Iris pigment epithelial cell (primary cell): ENCODE measurements around the gene OTULIN.

Experiments used
- DNase-seq: peaks from one replicate; pipeline ENCODE4 v3.0.0-alpha.2; 2011; ENCODE audit warnings: low read depth

Gene OTULIN

DNA sequence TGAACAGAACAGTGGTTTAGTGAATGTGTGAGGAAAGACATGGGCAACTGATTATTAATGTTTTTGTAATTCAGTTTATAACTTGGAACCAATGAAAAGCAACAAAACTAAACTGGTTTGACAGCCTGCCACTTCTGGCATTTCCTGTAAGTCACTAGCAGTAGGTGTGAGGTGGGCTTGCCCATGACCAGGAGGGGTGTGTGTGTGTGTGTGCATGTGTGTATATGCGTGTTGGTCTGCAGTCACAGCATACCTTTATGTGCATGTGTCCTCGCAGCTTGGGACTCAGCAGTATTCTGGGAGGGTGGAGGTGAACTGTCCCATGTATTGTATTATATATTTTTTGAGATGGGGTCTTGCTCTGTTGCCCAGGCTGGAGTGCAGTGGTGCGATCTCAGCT lies 32.3 kb downstream of the OTULIN start:
- no peak for DNase-seq

- no peak for DNase-seq
Measured at GRCh38 chr5:14698495-14698894, 34.0 kb downstream of the OTULIN start.

DNA sequence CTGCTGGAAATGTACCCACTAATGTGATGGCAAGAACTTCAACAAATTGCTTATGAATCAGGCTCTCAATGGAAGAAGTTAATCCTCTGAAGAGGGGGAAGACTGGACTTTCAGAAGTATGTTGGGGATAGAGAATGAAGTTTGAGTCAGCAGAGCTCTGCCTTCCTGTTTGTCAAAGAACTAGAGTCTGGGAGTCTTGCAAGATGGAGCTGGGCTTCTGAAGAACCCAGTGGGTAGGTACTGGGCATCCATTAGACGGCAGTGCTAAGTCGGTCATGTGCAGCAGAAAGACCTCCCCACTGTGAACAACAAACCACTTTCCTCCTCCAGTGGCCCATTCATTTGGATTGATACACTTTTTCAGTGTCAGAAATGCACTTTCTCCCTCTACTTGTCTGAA lies 34.6 kb downstream of the OTULIN start:
- no peak for DNase-seq

GRCh38 chr5:14699807-14700400 lies 35.4 kb downstream of the OTULIN start:
- DNase-seq, result no peak

- DNase-seq, result no peak
Measured at GRCh38 chr5:14700478-14701436, 36.2 kb downstream of the OTULIN start.

DNA sequence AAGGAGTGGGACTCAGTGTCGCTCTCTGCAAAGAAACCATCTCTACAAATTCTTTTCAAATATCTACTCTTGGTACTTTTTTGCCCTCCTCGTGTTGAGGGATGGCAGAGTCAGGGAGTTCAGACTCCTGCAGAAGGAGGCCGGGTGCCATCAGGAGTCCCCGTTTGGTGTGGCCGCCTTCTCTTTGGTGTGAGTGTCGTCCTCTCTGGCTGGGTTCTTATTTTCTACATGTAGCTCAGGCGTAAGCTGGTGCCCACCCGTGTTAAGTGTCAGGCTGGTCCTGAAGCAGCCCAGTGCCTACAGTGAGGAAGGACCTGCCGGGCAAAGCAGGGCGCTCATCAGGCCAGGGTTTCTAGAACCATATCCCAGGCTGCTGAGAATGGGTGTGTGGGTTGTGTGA lies 37.0 kb downstream of the OTULIN start:
- no peak for DNase-seq

- DNase-seq, result no peak
Measured at GRCh38 chr5:14702238-14702839, 37.8 kb downstream of the OTULIN start.

GRCh38 chr5:14705556-14705955 lies 41.0 kb downstream of the OTULIN start:
- DNase-seq, result no peak

GRCh38 chr5:14706615-14707021 lies 42.1 kb downstream of the OTULIN start:
- DNase-seq, result peak; percentile 79

DNA sequence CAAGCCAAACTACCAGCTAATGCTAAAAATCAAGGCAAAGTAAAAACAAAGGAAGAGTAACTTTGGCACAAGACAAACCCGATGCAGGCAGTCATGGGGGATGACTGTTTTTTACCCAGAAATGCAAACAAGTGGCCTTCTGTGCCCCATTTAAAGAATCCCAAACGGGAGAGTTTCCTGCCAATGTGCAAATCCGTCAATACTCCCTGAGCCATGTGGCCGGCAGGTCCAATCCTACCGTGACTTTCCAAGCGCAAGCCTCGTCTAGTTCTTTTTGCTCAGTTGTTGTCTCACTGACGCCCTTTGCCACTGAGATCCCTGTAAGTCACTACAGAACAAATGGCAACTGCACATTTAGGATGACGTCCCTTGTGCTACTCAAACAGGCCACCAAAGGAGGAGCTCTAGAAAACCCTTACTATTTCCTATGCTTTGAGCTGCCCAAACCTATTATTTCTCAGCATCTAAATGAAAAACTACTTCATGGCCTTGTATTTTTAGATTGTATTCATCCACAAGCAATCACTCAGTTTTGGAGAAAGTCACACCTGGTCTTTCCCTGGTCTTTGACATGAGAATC lies 43.4 kb downstream of the OTULIN start:
- no peak for DNase-seq

GRCh38 chr5:14708551-14708950 lies 44.0 kb downstream of the OTULIN start:
- DNase-seq, result no peak

GRCh38 chr5:14710313-14710994 lies 45.9 kb downstream of the OTULIN start:
- no peak for DNase-seq

GRCh38 chr5:14712131-14712530 lies 47.6 kb downstream of the OTULIN start:
- DNase-seq, result no peak

- DNase-seq, result no peak
Measured at GRCh38 chr5:14712666-14713065, 48.1 kb downstream of the OTULIN start.

- no peak for DNase-seq
Measured at GRCh38 chr5:14713476-14714390, 49.2 kb downstream of the OTULIN start.

- DNase-seq, result no peak
Measured at GRCh38 chr5:14714706-14715105, 50.2 kb downstream of the OTULIN start.

DNA sequence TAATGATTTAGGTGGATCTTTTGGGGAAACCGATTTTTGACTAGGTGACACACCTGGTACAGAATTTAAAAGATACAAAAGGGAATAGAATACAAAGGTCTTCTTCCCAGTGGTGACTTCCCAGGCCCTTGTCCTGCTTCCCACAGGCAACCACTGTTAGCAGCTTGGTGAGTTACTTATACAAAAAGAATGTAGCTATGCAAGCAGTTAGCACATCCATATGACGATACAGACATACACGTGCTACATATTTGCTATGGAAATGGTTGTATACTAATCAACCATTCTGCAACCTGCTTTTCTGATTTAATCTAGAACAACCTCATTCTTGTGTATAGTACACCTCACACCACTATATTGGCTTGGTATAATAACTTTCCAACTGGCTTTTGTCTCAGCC lies 51.0 kb downstream of the OTULIN start:
- peak; percentile 61 for DNase-seq

DNA sequence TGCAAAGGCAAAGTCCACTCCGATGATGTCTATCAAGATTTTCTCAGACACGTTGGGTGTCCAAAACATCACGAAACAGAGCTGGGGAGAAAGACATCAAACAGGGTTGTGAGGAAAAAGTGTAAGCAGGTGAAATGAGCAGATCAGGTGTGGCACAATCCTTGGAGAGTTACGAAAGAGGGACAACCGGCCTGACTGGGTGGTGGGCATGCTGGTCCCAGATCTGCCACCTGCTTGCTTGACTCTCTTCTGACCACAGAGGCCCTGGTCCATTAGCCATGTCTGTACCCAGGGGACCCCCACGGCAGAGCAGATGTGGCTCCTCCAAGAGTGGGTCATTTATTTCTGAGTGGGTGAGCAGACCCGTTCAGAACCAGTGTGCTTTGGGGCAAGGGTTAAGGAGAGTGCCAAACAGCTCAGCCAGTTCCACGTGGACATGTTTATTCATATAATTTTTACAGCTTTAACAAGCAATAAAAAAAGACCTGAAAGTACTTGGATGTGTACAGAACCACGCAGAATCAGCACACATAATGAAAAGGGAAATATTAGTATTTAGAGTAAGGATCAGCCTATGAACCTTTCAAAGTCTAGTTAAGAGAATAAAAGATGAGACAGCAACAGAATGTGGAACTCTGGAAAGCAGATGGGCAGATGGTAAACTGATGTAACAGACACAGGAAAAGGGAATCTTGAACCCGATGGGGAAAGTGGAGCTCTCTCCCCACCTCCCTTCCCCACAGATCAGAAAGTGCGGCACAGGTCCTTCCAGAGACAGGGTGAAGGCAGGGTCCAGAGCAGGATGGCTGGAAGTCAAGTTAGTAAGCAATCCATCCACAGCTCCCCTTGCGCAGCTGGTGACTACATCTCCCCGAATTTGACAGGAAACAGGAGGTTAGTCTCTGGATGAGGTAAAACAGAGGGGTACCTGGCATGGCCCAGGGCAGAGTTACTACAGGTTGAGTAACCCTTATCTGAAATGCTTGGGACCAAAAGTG lies 52.5 kb downstream of the OTULIN start:
- DNase-seq, result no peak

DNA sequence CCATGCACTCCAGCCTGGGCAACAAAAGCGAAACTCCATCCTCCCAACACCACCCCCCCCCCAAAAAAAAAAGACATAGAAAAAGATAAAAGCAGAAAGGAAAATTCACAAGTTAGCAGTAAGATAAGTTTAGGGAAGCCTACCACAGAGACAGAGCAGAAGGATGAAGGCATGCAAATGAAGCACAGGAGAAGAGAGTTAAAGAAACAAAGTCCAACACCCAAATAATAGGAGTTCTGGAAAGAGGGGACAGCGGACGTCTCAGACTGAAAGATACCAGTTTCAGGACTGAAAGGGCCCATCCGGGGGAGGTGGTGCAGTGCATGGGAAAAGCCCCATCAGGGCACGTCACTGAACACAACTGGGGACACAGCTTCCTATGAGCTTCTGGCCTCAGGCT lies 54.3 kb downstream of the OTULIN start:
- no peak for DNase-seq
